ENCODE data around the gene PRKN.

Gene PRKN

DNA sequence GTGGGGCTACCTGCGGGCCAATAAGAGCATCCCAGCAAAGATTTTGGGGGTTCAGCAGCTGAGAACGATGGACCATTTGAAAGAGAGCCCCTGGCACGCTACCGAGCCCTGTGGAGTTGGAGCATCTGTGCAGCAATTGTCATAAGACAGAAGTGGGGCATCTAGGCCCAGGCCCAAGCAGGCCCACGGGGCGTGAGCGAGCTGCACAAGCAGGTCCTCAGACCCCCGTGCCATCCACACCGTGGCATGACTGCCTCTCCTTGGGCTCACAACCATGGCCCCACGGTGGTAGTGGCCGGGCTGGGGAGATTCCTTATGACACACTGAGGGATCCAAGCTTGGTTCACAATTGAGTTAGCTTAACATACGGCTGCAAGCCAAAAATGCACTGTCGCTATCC, 1350.5 kb downstream of the PRKN start:
- TF ChIP-seq TOX (CRISPR knock-in tag; IDR thresholded peaks at IDR 0.05; ENCODE audit: borderline replicate concordance) (no peak), OSR1 (CRISPR knock-in tag; IDR thresholded peaks at IDR 0.05) (no peak), TCF4 (CRISPR knock-in tag; IDR thresholded peaks at IDR 0.05; ENCODE audit: borderline replicate concordance) (no peak), CSDC2 (CRISPR knock-in tag; IDR thresholded peaks at IDR 0.05) (no peak), RARB (CRISPR knock-in tag; IDR thresholded peaks at IDR 0.05) (no peak), ZNF70 (CRISPR knock-in tag; IDR thresholded peaks at IDR 0.05) (no peak), PPARA (CRISPR knock-in tag; IDR thresholded peaks at IDR 0.05; ENCODE audit: borderline replicate concordance) (no peak), ZFP3 (CRISPR knock-in tag; IDR thresholded peaks at IDR 0.05) (no peak)
- TF ChIP-seq, protein P1, sequence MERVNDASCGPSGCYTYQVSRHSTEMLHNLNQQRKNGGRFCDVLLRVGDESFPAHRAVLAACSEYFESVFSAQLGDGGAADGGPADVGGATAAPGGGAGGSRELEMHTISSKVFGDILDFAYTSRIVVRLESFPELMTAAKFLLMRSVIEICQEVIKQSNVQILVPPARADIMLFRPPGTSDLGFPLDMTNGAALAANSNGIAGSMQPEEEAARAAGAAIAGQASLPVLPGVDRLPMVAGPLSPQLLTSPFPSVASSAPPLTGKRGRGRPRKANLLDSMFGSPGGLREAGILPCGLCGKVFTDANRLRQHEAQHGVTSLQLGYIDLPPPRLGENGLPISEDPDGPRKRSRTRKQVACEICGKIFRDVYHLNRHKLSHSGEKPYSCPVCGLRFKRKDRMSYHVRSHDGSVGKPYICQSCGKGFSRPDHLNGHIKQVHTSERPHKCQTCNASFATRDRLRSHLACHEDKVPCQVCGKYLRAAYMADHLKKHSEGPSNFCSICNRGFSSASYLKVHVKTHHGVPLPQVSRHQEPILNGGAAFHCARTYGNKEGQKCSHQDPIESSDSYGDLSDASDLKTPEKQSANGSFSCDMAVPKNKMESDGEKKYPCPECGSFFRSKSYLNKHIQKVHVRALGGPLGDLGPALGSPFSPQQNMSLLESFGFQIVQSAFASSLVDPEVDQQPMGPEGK (CRISPR knock-in tag; IDR thresholded peaks at IDR 0.05; ENCODE audit: borderline replicate concordance): no peak
- TF ChIP-seq, protein P2, sequence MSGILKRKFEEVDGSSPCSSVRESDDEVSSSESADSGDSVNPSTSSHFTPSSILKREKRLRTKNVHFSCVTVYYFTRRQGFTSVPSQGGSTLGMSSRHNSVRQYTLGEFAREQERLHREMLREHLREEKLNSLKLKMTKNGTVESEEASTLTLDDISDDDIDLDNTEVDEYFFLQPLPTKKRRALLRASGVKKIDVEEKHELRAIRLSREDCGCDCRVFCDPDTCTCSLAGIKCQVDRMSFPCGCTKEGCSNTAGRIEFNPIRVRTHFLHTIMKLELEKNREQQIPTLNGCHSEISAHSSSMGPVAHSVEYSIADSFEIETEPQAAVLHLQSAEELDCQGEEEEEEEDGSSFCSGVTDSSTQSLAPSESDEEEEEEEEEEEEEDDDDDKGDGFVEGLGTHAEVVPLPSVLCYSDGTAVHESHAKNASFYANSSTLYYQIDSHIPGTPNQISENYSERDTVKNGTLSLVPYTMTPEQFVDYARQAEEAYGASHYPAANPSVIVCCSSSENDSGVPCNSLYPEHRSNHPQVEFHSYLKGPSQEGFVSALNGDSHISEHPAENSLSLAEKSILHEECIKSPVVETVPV (CRISPR knock-in tag; IDR thresholded peaks at IDR 0.05): no peak
- ATAC-seq: no peak

DNA sequence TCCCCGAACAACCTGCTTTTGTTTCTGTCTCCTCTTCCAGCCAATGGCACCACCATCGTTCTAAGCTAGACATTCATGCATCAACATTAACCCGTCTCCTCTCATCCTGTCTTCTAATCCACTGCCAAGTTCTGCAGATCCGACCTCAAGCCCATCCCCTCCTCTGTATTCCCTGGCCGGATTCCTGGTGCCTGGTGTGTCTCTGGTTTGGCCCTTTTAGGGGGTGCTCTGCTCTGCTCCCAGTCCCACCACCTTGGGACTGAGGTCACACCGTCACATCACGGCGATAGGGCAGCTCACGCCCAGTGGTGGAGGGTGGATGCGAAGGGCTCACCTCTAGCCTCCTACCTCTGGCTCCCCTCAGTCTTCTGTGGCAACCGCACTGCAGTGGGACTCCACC, 1351.2 kb downstream of the PRKN start:
- no peak for ATAC-seq
- TF ChIP-seq ZC3H10 (CRISPR knock-in tag; IDR thresholded peaks at IDR 0.05) (no peak), ESRRG (CRISPR knock-in tag; IDR thresholded peaks at IDR 0.05) (no peak), TCF4 (CRISPR knock-in tag; IDR thresholded peaks at IDR 0.05; ENCODE audit: borderline replicate concordance) (no peak), GLIS3 (CRISPR knock-in tag; IDR thresholded peaks at IDR 0.05) (no peak), OSR1 (CRISPR knock-in tag; IDR thresholded peaks at IDR 0.05) (no peak)
- TF ChIP-seq, protein P1 (CRISPR knock-in tag; IDR thresholded peaks at IDR 0.05; ENCODE audit: borderline replicate concordance): no peak
- TF ChIP-seq, protein P3, sequence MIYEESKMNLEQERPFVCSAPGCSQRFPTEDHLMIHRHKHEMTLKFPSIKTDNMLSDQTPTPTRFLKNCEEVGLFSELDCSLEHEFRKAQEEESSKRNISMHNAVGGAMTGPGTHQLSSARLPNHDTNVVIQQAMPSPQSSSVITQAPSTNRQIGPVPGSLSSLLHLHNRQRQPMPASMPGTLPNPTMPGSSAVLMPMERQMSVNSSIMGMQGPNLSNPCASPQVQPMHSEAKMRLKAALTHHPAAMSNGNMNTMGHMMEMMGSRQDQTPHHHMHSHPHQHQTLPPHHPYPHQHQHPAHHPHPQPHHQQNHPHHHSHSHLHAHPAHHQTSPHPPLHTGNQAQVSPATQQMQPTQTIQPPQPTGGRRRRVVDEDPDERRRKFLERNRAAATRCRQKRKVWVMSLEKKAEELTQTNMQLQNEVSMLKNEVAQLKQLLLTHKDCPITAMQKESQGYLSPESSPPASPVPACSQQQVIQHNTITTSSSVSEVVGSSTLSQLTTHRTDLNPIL (CRISPR knock-in tag; IDR thresholded peaks at IDR 0.05; ENCODE audit: low read depth): no peak

DNA sequence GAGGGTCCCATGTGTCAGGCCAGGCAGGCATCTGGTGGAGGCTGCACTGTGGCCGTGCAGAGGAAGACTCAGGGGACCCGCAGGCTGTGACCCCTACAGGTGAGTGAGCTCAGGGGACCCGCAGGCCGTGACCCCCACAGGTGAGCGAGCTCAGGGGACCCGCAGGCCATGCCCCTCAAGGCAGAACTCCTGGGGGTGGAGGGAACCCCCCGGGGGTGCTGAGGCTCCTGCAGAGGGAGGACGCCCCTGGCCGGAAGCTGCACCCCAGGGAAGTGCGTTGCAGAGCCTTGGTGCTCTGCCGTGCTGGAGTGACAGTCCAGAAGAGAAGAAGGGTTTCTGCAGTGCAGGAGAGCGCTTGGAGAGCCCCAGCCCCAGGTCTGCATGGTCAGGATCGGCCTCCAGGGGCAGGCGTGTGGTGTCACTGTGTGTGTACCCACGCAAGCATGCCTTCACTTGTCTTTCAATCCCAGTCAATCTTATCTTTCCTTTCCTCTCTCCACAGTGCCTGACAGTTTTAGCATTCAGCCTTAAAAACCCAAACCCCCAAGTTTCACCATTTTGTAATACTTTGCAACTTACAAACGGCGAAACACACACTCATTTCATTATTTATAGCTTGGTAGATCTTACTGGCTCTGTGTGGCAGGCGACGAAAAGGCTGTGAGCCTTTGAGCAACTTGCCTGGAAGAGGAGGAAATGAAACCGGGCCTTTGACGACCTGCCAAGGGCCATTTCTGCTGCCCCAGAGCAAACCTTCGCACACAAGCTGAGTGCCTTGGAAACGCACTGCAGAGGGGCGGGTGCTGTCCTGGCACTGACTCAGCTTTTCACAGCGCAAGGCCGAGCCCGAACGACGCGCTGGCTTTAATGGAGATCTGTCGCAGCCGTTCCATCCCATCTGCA, 1352.3 kb downstream of the PRKN start:
- ATAC-seq: peak; percentile 86
- TF ChIP-seq, protein P4, sequence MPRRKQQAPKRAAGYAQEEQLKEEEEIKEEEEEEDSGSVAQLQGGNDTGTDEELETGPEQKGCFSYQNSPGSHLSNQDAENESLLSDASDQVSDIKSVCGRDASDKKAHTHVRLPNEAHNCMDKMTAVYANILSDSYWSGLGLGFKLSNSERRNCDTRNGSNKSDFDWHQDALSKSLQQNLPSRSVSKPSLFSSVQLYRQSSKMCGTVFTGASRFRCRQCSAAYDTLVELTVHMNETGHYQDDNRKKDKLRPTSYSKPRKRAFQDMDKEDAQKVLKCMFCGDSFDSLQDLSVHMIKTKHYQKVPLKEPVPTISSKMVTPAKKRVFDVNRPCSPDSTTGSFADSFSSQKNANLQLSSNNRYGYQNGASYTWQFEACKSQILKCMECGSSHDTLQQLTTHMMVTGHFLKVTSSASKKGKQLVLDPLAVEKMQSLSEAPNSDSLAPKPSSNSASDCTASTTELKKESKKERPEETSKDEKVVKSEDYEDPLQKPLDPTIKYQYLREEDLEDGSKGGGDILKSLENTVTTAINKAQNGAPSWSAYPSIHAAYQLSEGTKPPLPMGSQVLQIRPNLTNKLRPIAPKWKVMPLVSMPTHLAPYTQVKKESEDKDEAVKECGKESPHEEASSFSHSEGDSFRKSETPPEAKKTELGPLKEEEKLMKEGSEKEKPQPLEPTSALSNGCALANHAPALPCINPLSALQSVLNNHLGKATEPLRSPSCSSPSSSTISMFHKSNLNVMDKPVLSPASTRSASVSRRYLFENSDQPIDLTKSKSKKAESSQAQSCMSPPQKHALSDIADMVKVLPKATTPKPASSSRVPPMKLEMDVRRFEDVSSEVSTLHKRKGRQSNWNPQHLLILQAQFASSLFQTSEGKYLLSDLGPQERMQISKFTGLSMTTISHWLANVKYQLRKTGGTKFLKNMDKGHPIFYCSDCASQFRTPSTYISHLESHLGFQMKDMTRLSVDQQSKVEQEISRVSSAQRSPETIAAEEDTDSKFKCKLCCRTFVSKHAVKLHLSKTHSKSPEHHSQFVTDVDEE (CRISPR knock-in tag; IDR thresholded peaks at IDR 0.05): no peak

DNA sequence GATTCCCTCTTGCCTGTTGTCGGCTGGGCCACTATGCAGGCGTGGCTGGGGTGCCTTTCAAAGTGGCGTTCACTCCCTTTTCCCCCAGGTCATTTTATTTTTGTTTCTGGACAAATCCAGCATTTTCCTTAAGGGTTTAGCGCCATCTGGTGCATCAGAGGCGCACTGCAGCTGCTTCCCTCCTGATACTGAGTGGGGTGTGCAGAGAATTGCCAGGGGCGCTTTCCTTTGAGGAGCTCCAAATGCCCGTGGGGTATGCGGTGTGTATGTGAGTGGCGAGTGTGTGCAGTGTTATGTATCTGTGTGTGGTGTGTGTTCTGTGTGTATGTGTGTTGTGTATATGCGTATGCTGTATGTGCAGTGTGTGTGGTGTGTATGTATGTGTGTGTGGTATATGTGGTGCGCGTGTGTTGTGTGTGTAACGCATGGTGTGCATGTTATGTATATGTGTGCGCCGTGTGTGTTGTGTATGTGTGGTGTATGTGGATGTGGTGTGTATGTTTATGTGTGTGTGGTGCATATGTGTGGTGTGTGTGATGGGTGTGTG, 1353.6 kb downstream of the PRKN start:
- ATAC-seq: peak; percentile 70
- TF ChIP-seq, protein P3 (CRISPR knock-in tag; IDR thresholded peaks at IDR 0.05; ENCODE audit: low read depth): no peak

All from SK-N-SH treated with all-trans-retinoic acid at 6 μM for 48 hours (cell line).